T-cell (primary cell): Measurements from ENCODE around the gene SIGLEC8. TPM values are rescaled to one million over a fixed set of nuclear protein-coding genes. Genes with fewer than 3 reads are reported as not detected.

ENCODE experiments used
- ATAC-seq, 4 experiments: fragments of 200-7000 bp in 3 of 4; fragments of 150-1000 bp in 1 of 4; cut with Tn5 transposase; replicated peaks in 1 of 4; 1 replicate in 3 of 4; 2 replicates in 1 of 4; pipeline ENCODE4 v1.10.0; 2021; ENCODE audit warnings: moderate library complexity in 3 of 4, mild to moderate bottlenecking in 2 of 4, moderate number of reproducible peaks in 1 of 4
- CTCF ChIA-PET, 2 donors: fragments of 300-600 bp; sonication (Branson Sonifier 250); formaldehyde crosslinking; loops; one replicate each; lab custom pipeline; 2022; ENCODE audit warnings: antibody characterized with exemption in 2 of 2; lab: Charles Lee
- POLR2A ChIA-PET, 2 donors: fragments of 300-600 bp; sonication (Branson Sonifier 250); formaldehyde crosslinking; loops; one replicate each; lab custom pipeline; 2022; ENCODE audit warnings: antibody characterized with exemption in 2 of 2; lab: Charles Lee
- DNase-seq, 35 experiments: peaks; one replicate each; pipeline versions ENCODE4 v3.0.0 to v3.0.0-alpha.2; 2013 to 2023
- H3K27ac ChIP-seq: one replicate; pipeline ENCODE4 v1.5.1; 2013; ENCODE audit warnings: low read length
- H3K27me3 ChIP-seq, 2 experiments: replicated peaks in 1 of 2; 1 replicate in 1 of 2; 2 replicates in 1 of 2; pipeline versions ENCODE4 v1.6.1 to v1.7.0; 2013; ENCODE audit warnings: low read length in 1 of 2, mixed read lengths in 1 of 2; ENCODE audit not compliant: control insufficient read depth in 2 of 2, insufficient read depth in 2 of 2; ENCODE audit errors: extremely low read depth in 1 of 2
- H3K36me3 ChIP-seq, 2 donors: 1 replicate in 1 of 2; 2 replicates in 1 of 2; pipeline versions ENCODE4 v1.6.1 to v1.7.0; 2013; ENCODE audit warnings: low read length in 1 of 2; ENCODE audit not compliant: control insufficient read depth in 2 of 2, insufficient read depth in 1 of 2; ENCODE audit errors: extremely low read depth in 1 of 2
- H3K4me1 ChIP-seq, 2 experiments: 1 replicate in 1 of 2; 2 replicates in 1 of 2; pipeline versions ENCODE4 v1.6.1 to v1.7.0; 2013; ENCODE audit warnings: low read length in 2 of 2, mixed read lengths in 1 of 2; ENCODE audit not compliant: insufficient read depth in 2 of 2, control insufficient read depth in 1 of 2; ENCODE audit errors: extremely low read depth in 1 of 2
- H3K4me3 ChIP-seq, 2 donors: 1 replicate in 1 of 2; 2 replicates in 1 of 2; pipeline versions ENCODE4 v1.5.1 to v1.7.0; 2013; ENCODE audit warnings: mild to moderate bottlenecking in 2 of 2, low read length in 1 of 2, moderate library complexity in 1 of 2; ENCODE audit not compliant: control insufficient read depth in 1 of 2; ENCODE audit errors: extremely low read depth in 1 of 2
- H3K9me3 ChIP-seq: 2 replicates; pipeline ENCODE4 v1.7.0; 2013
- H3K27ac Mint-ChIP-seq, 2 donors: one replicate each; pipeline ENCODE4 v1.8.0; 2020 to 2021; ENCODE audit warnings: mild to moderate bottlenecking in 2 of 2, mixed read lengths in 2 of 2
- H3K27me3 Mint-ChIP-seq, 2 donors: one replicate each; pipeline ENCODE4 v1.8.0; 2021 to 2022; ENCODE audit warnings: mixed read lengths in 2 of 2
- H3K36me3 Mint-ChIP-seq: one replicate; pipeline ENCODE4 v1.8.0; 2021; ENCODE audit warnings: mixed read lengths
- H3K4me1 Mint-ChIP-seq, 3 donors: one replicate each; pipeline ENCODE4 v1.8.0; 2020 to 2022; ENCODE audit warnings: mixed read lengths in 3 of 3, mild to moderate bottlenecking in 1 of 3
- H3K4me3 Mint-ChIP-seq, 3 donors: one replicate each; pipeline ENCODE4 v1.8.0; 2020 to 2022; ENCODE audit warnings: mild to moderate bottlenecking in 3 of 3, mixed read lengths in 3 of 3, moderate library complexity in 3 of 3
- H3K9me3 Mint-ChIP-seq, 3 donors: one replicate each; pipeline ENCODE4 v1.8.0; 2020 to 2022; ENCODE audit warnings: mixed read lengths in 3 of 3
- WGBS: methylation state at CpG from one replicate; pipeline ENCODE4 v1.1.5; 2013; ENCODE audit warnings: missing lambda C conversion rate; ENCODE audit not compliant: insufficient coverage; 5-methylcytosine and 5-hydroxymethylcytosine counted together
- total RNA-seq, 35 experiments: library from RNA in 6 of 35; stranded (reverse) in 6 of 35; fragments of 120-200 nt in 1 of 35; gene quantifications; one replicate each; pipeline versions ENCODE4 v1.2.1 to v1.2.4 and lab custom pipeline; 2013 to 2026

SIGLEC8 gene
- total RNA-seq, 5 donors from 2014 or later (not counting 1 experiment from before 2014, with no cell fraction given) = not detected

DNA sequence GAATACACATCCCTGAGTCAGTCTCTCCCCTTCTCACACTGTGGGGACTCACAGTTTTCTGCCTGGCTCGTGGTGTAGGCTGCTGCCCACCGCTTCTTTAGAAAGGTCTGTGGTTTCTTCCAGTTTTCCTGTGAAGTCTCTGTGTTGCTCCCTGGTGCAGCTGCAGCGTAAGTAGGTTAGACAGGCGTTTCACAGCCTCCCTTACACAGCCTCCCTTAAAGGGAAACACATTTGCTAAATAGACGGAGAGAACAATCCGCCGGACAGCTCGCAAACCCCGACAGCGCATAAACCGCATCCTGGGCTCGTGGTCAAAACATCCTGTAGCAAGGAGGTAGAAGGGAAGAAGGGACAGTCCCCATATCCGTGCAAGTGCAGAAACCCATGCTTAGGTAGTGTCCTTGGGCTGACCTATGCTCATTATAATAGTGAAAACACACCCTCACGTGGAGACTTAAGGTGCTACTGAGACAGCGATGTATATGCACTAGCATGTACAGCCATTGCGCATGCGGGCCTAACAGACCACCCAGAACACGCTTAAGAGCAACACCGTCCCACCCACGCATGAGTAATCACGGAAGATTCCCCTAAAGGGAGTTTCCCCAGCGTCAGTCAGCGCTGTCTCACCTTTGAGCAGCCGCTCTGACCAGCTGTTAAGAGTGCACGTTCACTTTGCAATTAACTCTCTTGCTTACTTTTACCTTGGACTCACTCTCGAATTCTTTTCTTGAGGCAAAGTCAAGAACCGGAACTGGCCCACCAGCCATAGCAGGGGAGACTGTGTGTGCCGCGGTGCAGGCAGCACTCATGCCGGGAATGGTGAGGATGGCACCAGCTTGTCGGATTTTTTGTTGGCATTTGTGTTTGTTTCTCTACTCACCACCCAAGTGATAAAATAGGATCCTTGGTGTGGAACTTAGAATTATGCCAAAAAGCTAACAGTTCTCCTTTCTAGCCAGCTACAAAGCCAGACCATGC, 16.6 kb downstream of the SIGLEC8 start:
- H3K9me3 Mint-ChIP-seq = no peaks in the 10 kb centered on the region
- 1% methylated on average over 11 of the region's 31 CpGs for WGBS
- H3K4me1 ChIP-seq = peaks cover 12 to 32% of the 10 kb centered on the region in 2 experiments
- peaks cover 3 to 4% of the 10 kb centered on the region in 2 donors for H3K27me3 Mint-ChIP-seq
- H3K36me3 Mint-ChIP-seq = no peaks in the 10 kb centered on the region
- peak overlapping the region; percentile 86 for H3K27ac ChIP-seq
- peak overlapping the region; percentile 73 to 83 (median 82) for H3K4me3 Mint-ChIP-seq
- POLR2A ChIA-PET = no interaction called here
- H3K4me1 Mint-ChIP-seq = peaks cover 33 to 51% (median 44%) of the 10 kb centered on the region in 3 donors
- no peaks in the 10 kb centered on the region for H3K9me3 ChIP-seq
- peak; percentile 55 to 88 (median 74) for DNase-seq
- peaks cover 0 to 7% of the 10 kb centered on the region in 2 experiments for H3K27me3 ChIP-seq
- no peaks in the 10 kb centered on the region for H3K36me3 ChIP-seq
- CTCF ChIA-PET = interaction anchor here in 1 of 2 donors (0.5 kb wide), 1 partner anchor 46 kb away, joined by 4 read pairs; no protein-coding TSS in a partner anchor
- ATAC-seq = peak; percentile 89 to 93 (median 89)
- peak overlapping the region; percentile 25 to 54 for H3K4me3 ChIP-seq
- H3K27ac Mint-ChIP-seq = peak overlapping the region; percentile 90 to 96

GRCh38 chr19:51440846-51441409, 17.3 kb downstream of the SIGLEC8 start:
- peak in 7 of 35 experiments; percentile 5 to 41 (median 15) for DNase-seq
- Histone ChIP-seq H3K9me3 (no peaks in the 10 kb centered on the region), H3K27me3 (peaks cover 0 to 7% of the 10 kb centered on the region in 2 experiments), H3K4me1 (peaks cover 12 to 32% of the 10 kb centered on the region in 2 experiments), H3K4me3 (peak overlapping the region; percentile 25 to 54), H3K36me3 (no peaks in the 10 kb centered on the region), H3K27ac (peak overlapping the region; percentile 86)
- Mint-ChIP-seq H3K4me3 (peak overlapping the region; percentile 73 to 83 (median 82)), H3K4me1 (peaks cover 31 to 49% (median 44%) of the 10 kb centered on the region in 3 donors), H3K36me3 (no peaks in the 10 kb centered on the region), H3K27me3 (peaks cover 10% of the 10 kb centered on the region in 2 donors), H3K9me3 (no peaks in the 10 kb centered on the region), H3K27ac (peak overlapping the region; percentile 90 to 96)
- 0% methylated on average over 7 of the region's 11 CpGs for WGBS
- CTCF ChIA-PET = interaction anchor here in 1 of 2 donors (0.5 kb wide), 1 partner anchor 46 kb away, joined by 4 read pairs; no protein-coding TSS in a partner anchor
- POLR2A ChIA-PET = no interaction called here
- ATAC-seq = no peak

DNA sequence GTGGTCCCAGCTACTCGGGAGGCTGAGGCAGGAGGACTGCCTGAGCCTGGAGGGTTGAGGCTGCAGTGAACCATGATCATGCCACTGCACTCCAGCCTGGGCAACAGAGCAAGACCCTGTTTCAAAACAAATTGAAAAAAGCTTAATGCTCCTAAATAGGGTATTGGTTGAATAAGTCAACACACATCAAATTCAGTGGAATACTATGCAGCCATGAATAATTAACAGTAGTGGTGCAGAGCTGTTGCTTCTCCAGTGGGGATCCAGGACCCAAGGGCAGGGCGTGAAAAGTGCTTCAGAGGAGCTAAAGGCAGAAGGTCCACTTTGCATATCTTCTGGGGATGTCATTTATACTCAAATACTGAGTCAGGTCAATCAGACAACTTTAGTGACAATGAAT, 18.2 kb downstream of the SIGLEC8 start:
- no peaks in the 10 kb centered on the region for H3K9me3 ChIP-seq
- WGBS = 88% methylated on average over 2 of the region's 2 CpGs
- no peak overlapping the region for H3K27ac ChIP-seq
- no peak overlapping the region for H3K4me3 ChIP-seq
- CTCF ChIA-PET = interaction anchor here (0.6 to 1.4 kb wide), 4 partner anchors 18 to 712 kb away, joined by 3 to 5 read pairs (median 4); partner anchors contain the start of gene SIGLEC10 (in 1 of the 2)
- no peaks in the 10 kb centered on the region for H3K36me3 ChIP-seq
- ATAC-seq (no peak), DNase-seq (no peak)
- Mint-ChIP-seq H3K27ac (peak overlapping the region; percentile 90 to 96), H3K4me1 (peaks cover 31 to 49% (median 44%) of the 10 kb centered on the region in 3 donors), H3K36me3 (no peaks in the 10 kb centered on the region), H3K9me3 (no peaks in the 10 kb centered on the region), H3K4me3 (peak overlapping the region in 1 of 3 donors; percentile 23), H3K27me3 (peaks cover 10% of the 10 kb centered on the region in 2 donors)
- POLR2A ChIA-PET = interaction anchor here in 1 of 2 donors (0.6 kb wide), 1 partner anchor 31 kb away, joined by 4 read pairs; no protein-coding TSS in a partner anchor
- H3K27me3 ChIP-seq = peaks cover 0 to 7% of the 10 kb centered on the region in 2 experiments
- H3K4me1 ChIP-seq = peaks cover 12 to 32% of the 10 kb centered on the region in 2 experiments

- no peaks in the 10 kb centered on the region for H3K36me3 Mint-ChIP-seq
- no peaks in the 10 kb centered on the region for H3K9me3 ChIP-seq
- peaks cover 31 to 49% (median 44%) of the 10 kb centered on the region in 3 donors for H3K4me1 Mint-ChIP-seq
- no peak overlapping the region for H3K27ac Mint-ChIP-seq
- peaks cover 10 to 13% of the 10 kb centered on the region in 2 donors for H3K27me3 Mint-ChIP-seq
- ChIA-PET CTCF (interaction anchor here in 1 of 2 donors (0.7 to 1.4 kb wide), 2 partner anchors 18 to 21 kb away, joined by 3 to 5 read pairs; partner anchors contain the start of gene SIGLEC10), POLR2A (no interaction called here)
- no peaks in the 10 kb centered on the region for H3K36me3 ChIP-seq
- 90% methylated on average over 4 of the region's 5 CpGs for WGBS
- no peak overlapping the region for H3K4me3 Mint-ChIP-seq
- H3K27me3 ChIP-seq = peaks cover 0 to 7% of the 10 kb centered on the region in 2 experiments
- H3K9me3 Mint-ChIP-seq = no peaks in the 10 kb centered on the region
- H3K27ac ChIP-seq = no peak overlapping the region
- DNase-seq = peak in 10 of 35 experiments; percentile 12 to 70 (median 22)
- H3K4me3 ChIP-seq = no peak overlapping the region
- H3K4me1 ChIP-seq = peaks cover 12 to 32% of the 10 kb centered on the region in 2 experiments
- ATAC-seq = no peak
Observed at GRCh38 chr19:51439021-51439465, 19.2 kb downstream of the SIGLEC8 start.

GRCh38 chr19:51434456-51434855, 23.8 kb downstream of the SIGLEC8 start:
- ATAC-seq (no peak), DNase-seq (no peak)
- Histone ChIP-seq H3K4me1 (peaks cover 0 to 7% of the 10 kb centered on the region in 2 experiments), H3K9me3 (no peaks in the 10 kb centered on the region), H3K27ac (no peak overlapping the region), H3K4me3 (no peak overlapping the region), H3K36me3 (no peaks in the 10 kb centered on the region), H3K27me3 (peaks cover 0 to 4% of the 10 kb centered on the region in 2 experiments)
- POLR2A ChIA-PET = no interaction called here
- Mint-ChIP-seq H3K9me3 (no peaks in the 10 kb centered on the region), H3K4me3 (no peak overlapping the region), H3K27ac (no peak overlapping the region), H3K27me3 (peaks cover 13 to 16% of the 10 kb centered on the region in 2 donors), H3K4me1 (peaks cover 0 to 12% (median 8%) of the 10 kb centered on the region in 3 donors), H3K36me3 (no peaks in the 10 kb centered on the region)
- no CpG with 5 or more reads among the region's 1 CpG for WGBS
- CTCF ChIA-PET = no interaction called here
